Stimulated activated naive CD8-positive, alpha-beta T cell treated with anti-CD3 and anti-CD28 coated beads, Interleukin-15, amount 100 ng/mL, for 72 hours (primary cell): Measurements from ENCODE around the gene MMP26.
"Not testable (repeated sequence)": the region's sequence is repeated elsewhere in the genome, so short reads cannot be mapped to it uniquely, and the experiment has no call there.

Experiments
- ATAC-seq: fragments of 150-1000 bp; cut with Tn5 transposase; 2 replicates; pipeline ENCODE4 v1.10.0; 2021; ENCODE audit warnings: mild to moderate bottlenecking, moderate library complexity
- DNase-seq, 2 donors: peaks; one replicate each; pipeline ENCODE4 v3.0.0; 2021 to 2022
- H3K27ac Mint-ChIP-seq, 2 donors: one replicate each; pipeline ENCODE4 v1.8.0; 2022; ENCODE audit warnings: mild to moderate bottlenecking in 2 of 2, mixed read lengths in 2 of 2, moderate library complexity in 2 of 2
- H3K27me3 Mint-ChIP-seq: one replicate; pipeline ENCODE4 v1.8.0; 2022; ENCODE audit warnings: mixed read lengths
- H3K4me1 Mint-ChIP-seq: one replicate; pipeline ENCODE4 v1.8.0; 2022; ENCODE audit warnings: mild to moderate bottlenecking, mixed read lengths
- H3K4me3 Mint-ChIP-seq, 2 donors: one replicate each; pipeline ENCODE4 v1.8.0; 2022; ENCODE audit warnings: mild to moderate bottlenecking in 2 of 2, mixed read lengths in 2 of 2, moderate library complexity in 1 of 2
- H3K9me3 Mint-ChIP-seq, 2 donors: one replicate each; pipeline ENCODE4 v1.8.0; 2022; ENCODE audit warnings: mixed read lengths in 2 of 2

Gene MMP26

DNA sequence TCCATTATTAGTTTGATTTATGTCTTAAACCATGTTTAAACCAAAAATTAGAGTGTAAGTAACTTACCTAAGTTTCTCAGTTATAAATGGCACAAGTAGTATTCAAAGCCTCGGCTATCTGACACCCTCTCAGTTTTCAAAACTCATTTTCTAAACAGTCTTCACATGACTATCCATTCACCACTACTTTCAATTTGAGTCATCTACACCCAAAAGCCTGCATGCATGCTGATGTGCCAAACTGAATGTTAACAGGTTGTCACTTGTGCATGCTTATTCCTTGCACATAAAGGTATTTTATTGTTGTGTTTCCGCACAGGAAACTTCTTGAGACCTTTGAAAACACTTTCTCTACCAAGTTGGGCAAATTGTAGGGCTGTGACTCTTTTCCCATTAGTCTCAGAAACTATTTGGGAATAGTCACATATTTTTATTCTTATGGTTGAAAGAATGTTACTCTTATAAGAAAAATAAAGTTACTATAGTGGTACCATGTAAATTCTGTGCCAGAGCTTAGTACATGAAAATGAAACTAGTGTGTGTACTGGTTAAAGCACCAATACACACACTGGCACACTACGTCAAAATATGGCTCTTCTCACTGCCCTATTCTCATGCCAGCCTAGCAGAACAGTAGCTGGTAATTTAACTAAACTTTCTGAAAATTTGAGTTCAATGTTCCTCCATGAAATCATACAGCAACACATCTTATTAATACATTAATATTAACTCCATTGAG, 4.7 kb upstream of the MMP26 start:
- Mint-ChIP-seq H3K27me3 (no peaks in the 10 kb centered on the region), H3K27ac (no peak overlapping the region), H3K4me3 (no peak overlapping the region), H3K4me1 (no peaks in the 10 kb centered on the region), H3K9me3 (no peaks in the 10 kb centered on the region)
- DNase-seq (no peak), ATAC-seq (no peak)

- Mint-ChIP-seq H3K4me3 (no peak overlapping the region), H3K27ac (no peak overlapping the region), H3K27me3 (no peaks in the 10 kb centered on the region), H3K4me1 (no peaks in the 10 kb centered on the region), H3K9me3 (no peaks in the 10 kb centered on the region)
- no peak for DNase-seq
- ATAC-seq = no peak
These were observed 4.2 kb upstream of the MMP26 start for GRCh38 chr11:4700436-4700820.

- Mint-ChIP-seq H3K27me3 (peaks cover 4% of the 10 kb centered on the region), H3K9me3 (no peaks in the 10 kb centered on the region), H3K27ac (no peak overlapping the region), H3K4me3 (no peak overlapping the region), H3K4me1 (no peaks in the 10 kb centered on the region)
- ATAC-seq (no peak), DNase-seq (no peak)
These were observed 278 bp downstream of the MMP26 start for GRCh38 chr11:4704790-4705334.

GRCh38 chr11:4713241-4713640, 8.7 kb downstream of the MMP26 start:
- ATAC-seq (no peak), DNase-seq (no peak)
- Mint-ChIP-seq H3K27ac (no peak overlapping the region), H3K27me3 (peaks cover 12% of the 10 kb centered on the region), H3K4me1 (no peaks in the 10 kb centered on the region), H3K4me3 (no peak overlapping the region), H3K9me3 (no peaks in the 10 kb centered on the region)

GRCh38 chr11:4714300-4714699, 9.7 kb downstream of the MMP26 start:
- Mint-ChIP-seq H3K9me3 (no peaks in the 10 kb centered on the region), H3K4me1 (no peaks in the 10 kb centered on the region), H3K27ac (no peak overlapping the region), H3K27me3 (peaks cover 21% of the 10 kb centered on the region), H3K4me3 (no peak overlapping the region)
- DNase-seq (no peak), ATAC-seq (no peak)

- DNase-seq, H3K4me3 Mint-ChIP-seq, H3K4me1 Mint-ChIP-seq, H3K27me3 Mint-ChIP-seq, ATAC-seq, H3K9me3 Mint-ChIP-seq, H3K27ac Mint-ChIP-seq: not testable (repeated sequence)
These were observed 18.3 kb downstream of the MMP26 start for GRCh38 chr11:4722616-4723534.

DNA sequence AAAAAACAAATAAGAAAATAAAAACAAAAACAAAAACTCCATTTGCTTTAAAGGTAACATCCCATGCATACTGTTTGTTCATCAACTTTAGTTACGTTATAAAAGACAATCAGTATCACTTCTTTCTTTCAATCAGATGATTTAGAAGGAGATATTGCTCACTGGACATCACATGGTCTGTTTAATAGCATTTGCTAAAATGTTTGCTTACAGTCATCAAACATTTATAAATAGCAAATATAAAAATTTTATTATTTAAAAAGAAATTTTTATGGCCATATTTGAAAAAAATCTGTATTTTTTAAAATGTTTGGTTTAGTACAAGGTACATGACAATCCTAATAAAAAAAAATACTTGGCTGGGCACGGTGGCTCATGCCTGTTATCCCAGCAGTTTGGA, 22.6 kb downstream of the MMP26 start:
- DNase-seq (no peak), ATAC-seq (no peak)
- H3K4me1 Mint-ChIP-seq = no peaks in the 10 kb centered on the region
- H3K27ac Mint-ChIP-seq = no peak overlapping the region
- H3K4me3 Mint-ChIP-seq = no peak overlapping the region
- H3K9me3 Mint-ChIP-seq = no peaks in the 10 kb centered on the region
- no peaks in the 10 kb centered on the region for H3K27me3 Mint-ChIP-seq

DNA sequence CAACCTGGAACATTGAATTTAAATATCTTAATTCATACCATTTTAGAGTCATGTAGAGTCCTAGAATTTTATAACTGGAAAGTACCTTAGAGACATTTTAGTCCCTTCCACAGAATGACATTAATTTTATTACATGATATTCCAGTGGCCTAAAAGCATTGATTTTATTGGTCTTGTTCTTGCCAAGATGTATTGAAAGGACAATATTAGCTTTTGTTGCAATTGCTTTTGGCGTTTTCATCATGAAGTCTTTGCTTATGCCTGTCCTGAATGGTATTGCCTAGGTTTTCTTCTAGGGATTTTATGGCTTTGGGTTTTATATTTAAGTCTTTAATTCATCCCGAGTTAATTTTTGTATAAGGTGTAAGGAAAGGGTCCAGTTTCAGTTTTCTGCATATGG, 36.2 kb downstream of the MMP26 start:
- Mint-ChIP-seq H3K4me1 (no peaks in the 10 kb centered on the region), H3K27ac (no peak overlapping the region), H3K4me3 (no peak overlapping the region), H3K9me3 (no peaks in the 10 kb centered on the region), H3K27me3 (peaks cover 15% of the 10 kb centered on the region)
- no peak for DNase-seq
- ATAC-seq = no peak

- Mint-ChIP-seq H3K27me3 (peaks cover 16% of the 10 kb centered on the region), H3K4me1 (no peaks in the 10 kb centered on the region), H3K4me3 (no peak overlapping the region), H3K9me3 (no peaks in the 10 kb centered on the region), H3K27ac (no peak overlapping the region)
- DNase-seq (no peak), ATAC-seq (no peak)
These were observed 43.9 kb downstream of the MMP26 start for GRCh38 chr11:4748438-4748837.

GRCh38 chr11:4751201-4751600, 46.6 kb downstream of the MMP26 start:
- no peak for DNase-seq
- Mint-ChIP-seq H3K4me3 (no peak overlapping the region), H3K4me1 (no peaks in the 10 kb centered on the region), H3K27me3 (peaks cover 16% of the 10 kb centered on the region), H3K27ac (no peak overlapping the region), H3K9me3 (no peaks in the 10 kb centered on the region)
- ATAC-seq = no peak
